Caco-2 (cell line): ENCODE data around the gene MRAS. TPM values are rescaled to one million over a fixed set of nuclear protein-coding genes. Genes with fewer than 3 reads are reported as not detected.

Experiments used
- BruUV-seq: library from RNA; stranded (reverse); fragments of 400-500 nt; replicated peaks from 2 replicates; lab custom pipeline; 2021; lab: Mats Ljungman, UMichigan
- CTCF ChIA-PET: fragments of 300-600 bp; sonication (Branson Sonifier 250); formaldehyde crosslinking; loops from one replicate; lab custom pipeline; 2022; ENCODE audit warnings: antibody characterized with exemption; lab: Charles Lee
- POLR2A ChIA-PET: fragments of 300-600 bp; sonication (Branson Sonifier 250); formaldehyde crosslinking; loops from one replicate; lab custom pipeline; 2022; ENCODE audit warnings: antibody characterized with exemption; lab: Charles Lee
- DNase-seq, 2 experiments: peaks; one replicate each; pipeline versions ENCODE4 v3.0.0 to v3.0.0-alpha.2; 2020 to 2022
- H3K27me3 ChIP-seq: replicated peaks from 2 replicates; pipeline ENCODE4 v1.6.0; 2011; ENCODE audit warnings: low read length; ENCODE audit not compliant: control insufficient read depth, insufficient read depth
- H3K36me3 ChIP-seq: 2 replicates; pipeline ENCODE4 v1.5.1; 2011; ENCODE audit warnings: low read length; ENCODE audit not compliant: control insufficient read depth, insufficient read depth
- H3K4me1 ChIP-seq: fragments of 250-450 bp; sonication (Bioruptor Pico); 2 replicates; pipeline ENCODE4 v1.5.1; 2020; ENCODE audit warnings: mild to moderate bottlenecking
- H3K4me3 ChIP-seq: 2 replicates; pipeline ENCODE4 v1.5.1; 2011; ENCODE audit warnings: low read depth, mild to moderate bottlenecking, control low read depth, low read length
- H3K9me3 ChIP-seq: fragments of 250-450 bp; sonication (Bioruptor Pico); 2 replicates; pipeline ENCODE4 v1.5.1; 2020; ENCODE audit warnings: mild to moderate bottlenecking, moderate library complexity
- H3K27ac Mint-ChIP-seq: one replicate; pipeline ENCODE4 v1.8.0; 2022; ENCODE audit warnings: mixed read lengths; ENCODE audit not compliant: unreplicated experiment
- H3K27me3 Mint-ChIP-seq: one replicate; pipeline ENCODE4 v1.8.0; 2022; ENCODE audit warnings: mixed read lengths; ENCODE audit not compliant: insufficient read depth, unreplicated experiment
- H3K36me3 Mint-ChIP-seq: one replicate; pipeline ENCODE4 v1.8.0; 2022; ENCODE audit warnings: mild to moderate bottlenecking, mixed read lengths; ENCODE audit not compliant: insufficient read depth, unreplicated experiment
- H3K4me1 Mint-ChIP-seq: one replicate; pipeline ENCODE4 v1.8.0; 2022; ENCODE audit warnings: low read depth, mixed read lengths; ENCODE audit not compliant: unreplicated experiment
- H3K4me3 Mint-ChIP-seq: one replicate; pipeline ENCODE4 v1.8.0; 2022; ENCODE audit warnings: mild to moderate bottlenecking, moderate library complexity, mixed read lengths; ENCODE audit not compliant: unreplicated experiment
- H3K9me3 Mint-ChIP-seq: one replicate; pipeline ENCODE4 v1.8.0; 2022; ENCODE audit warnings: mixed read lengths; ENCODE audit not compliant: unreplicated experiment
- CTCF ChIP-seq, 2 experiments: fragments of 200-600 bp in 1 of 2; IDR thresholded peaks; 1 replicate in 1 of 2; 2 replicates in 1 of 2; pipeline versions ENCODE4 v1.5.1 to v1.8.0; 2011 to 2022; ENCODE audit warnings: antibody characterized with exemption in 1 of 2, control low read depth in 1 of 2, inconsistent platforms in 1 of 2, low read depth in 1 of 2, low read length in 1 of 2, mild to moderate bottlenecking in 1 of 2, moderate library complexity in 1 of 2; ENCODE audit not compliant: insufficient read depth in 1 of 2, severe bottlenecking in 1 of 2, unreplicated experiment in 1 of 2
- intact Hi-C: fragments of 100-400 bp; cut with micrococcal nuclease; formaldehyde crosslinking; loops from one replicate; pipeline ENCODE4 v1.10.0; 2022; ENCODE audit not compliant: unreplicated experiment
- total RNA-seq: library from RNA; stranded (reverse); gene quantifications from 2 replicates; pipeline ENCODE4 v1.2.3, GENCODE V29; 2022

The MRAS gene
- total RNA-seq, 1 experiment from 2014 or later, result 11.4 TPM

- no peak overlapping the region for H3K4me3 Mint-ChIP-seq
- H3K9me3 ChIP-seq, result no peaks in the 10 kb centered on the region
- H3K4me1 Mint-ChIP-seq, result no peaks in the 10 kb centered on the region
- no TSS peak for BruUV-seq
- no peaks in the 10 kb centered on the region for H3K36me3 Mint-ChIP-seq
- H3K4me1 ChIP-seq, result no peaks in the 10 kb centered on the region
- ChIA-PET CTCF (no interaction called here), POLR2A (no interaction called here)
- peaks cover 23% of the 10 kb centered on the region for H3K27me3 Mint-ChIP-seq
- no peak overlapping the region for H3K4me3 ChIP-seq
- no peak for TF ChIP-seq CTCF (IDR thresholded peaks at IDR 0.05; ENCODE audit: insufficient read depth in 1 of 2, low read depth in 1 of 2, low read length in 1 of 2, severe bottlenecking in 1 of 2, unreplicated experiment in 1 of 2)
- H3K27me3 ChIP-seq, result no peaks in the 10 kb centered on the region
- H3K9me3 Mint-ChIP-seq, result peaks cover 8% of the 10 kb centered on the region
- no peaks in the 10 kb centered on the region for H3K36me3 ChIP-seq
- DNase-seq, result no peak
- no peak overlapping the region for H3K27ac Mint-ChIP-seq
- intact Hi-C loops, result no loop called here
Observed at GRCh38 chr3:138314751-138315150, 33.6 kb upstream of the MRAS start.

GRCh38 chr3:138317687-138318086 lies 30.7 kb upstream of the MRAS start:
- no TSS peak for BruUV-seq
- no peaks in the 10 kb centered on the region for H3K9me3 ChIP-seq
- no peaks in the 10 kb centered on the region for H3K36me3 ChIP-seq
- Mint-ChIP-seq H3K27ac (no peak overlapping the region), H3K4me1 (no peaks in the 10 kb centered on the region), H3K36me3 (peaks cover 5% of the 10 kb centered on the region), H3K27me3 (peaks cover 5% of the 10 kb centered on the region), H3K9me3 (no peaks in the 10 kb centered on the region), H3K4me3 (no peak overlapping the region)
- CTCF ChIA-PET, result no interaction called here
- DNase-seq, result no peak
- POLR2A ChIA-PET, result no interaction called here
- intact Hi-C loops, result no loop called here
- TF ChIP-seq CTCF (IDR thresholded peaks at IDR 0.05; ENCODE audit: insufficient read depth in 1 of 2, low read depth in 1 of 2, low read length in 1 of 2, severe bottlenecking in 1 of 2, unreplicated experiment in 1 of 2), result no peak
- no peak overlapping the region for H3K4me3 ChIP-seq
- H3K27me3 ChIP-seq, result no peaks in the 10 kb centered on the region
- H3K4me1 ChIP-seq, result no peaks in the 10 kb centered on the region

- no peaks in the 10 kb centered on the region for H3K27me3 ChIP-seq
- TF ChIP-seq CTCF (IDR thresholded peaks at IDR 0.05; ENCODE audit: insufficient read depth in 1 of 2, low read depth in 1 of 2, low read length in 1 of 2, severe bottlenecking in 1 of 2, unreplicated experiment in 1 of 2), result no peak
- Mint-ChIP-seq H3K27ac (no peak overlapping the region), H3K4me3 (no peak overlapping the region), H3K9me3 (no peaks in the 10 kb centered on the region), H3K27me3 (no peaks in the 10 kb centered on the region), H3K4me1 (no peaks in the 10 kb centered on the region), H3K36me3 (peaks cover 5% of the 10 kb centered on the region)
- ChIA-PET CTCF (no interaction called here), POLR2A (no interaction called here)
- no peaks in the 10 kb centered on the region for H3K9me3 ChIP-seq
- intact Hi-C loops, result no loop called here
- H3K36me3 ChIP-seq, result no peaks in the 10 kb centered on the region
- H3K4me3 ChIP-seq, result no peak overlapping the region
- no TSS peak for BruUV-seq
- no peaks in the 10 kb centered on the region for H3K4me1 ChIP-seq
- no peak for DNase-seq
Observed at GRCh38 chr3:138323971-138324370, 24.4 kb upstream of the MRAS start.
